ENCODE results near the gene GPRC5C. TPM values are rescaled to one million over a fixed set of nuclear protein-coding genes. Genes with fewer than 3 reads are reported as not detected.

GPRC5C gene
- total RNA-seq, 4 donors from 2014 or later: 12.6 to 23.6 (median 14.5) TPM

DNA sequence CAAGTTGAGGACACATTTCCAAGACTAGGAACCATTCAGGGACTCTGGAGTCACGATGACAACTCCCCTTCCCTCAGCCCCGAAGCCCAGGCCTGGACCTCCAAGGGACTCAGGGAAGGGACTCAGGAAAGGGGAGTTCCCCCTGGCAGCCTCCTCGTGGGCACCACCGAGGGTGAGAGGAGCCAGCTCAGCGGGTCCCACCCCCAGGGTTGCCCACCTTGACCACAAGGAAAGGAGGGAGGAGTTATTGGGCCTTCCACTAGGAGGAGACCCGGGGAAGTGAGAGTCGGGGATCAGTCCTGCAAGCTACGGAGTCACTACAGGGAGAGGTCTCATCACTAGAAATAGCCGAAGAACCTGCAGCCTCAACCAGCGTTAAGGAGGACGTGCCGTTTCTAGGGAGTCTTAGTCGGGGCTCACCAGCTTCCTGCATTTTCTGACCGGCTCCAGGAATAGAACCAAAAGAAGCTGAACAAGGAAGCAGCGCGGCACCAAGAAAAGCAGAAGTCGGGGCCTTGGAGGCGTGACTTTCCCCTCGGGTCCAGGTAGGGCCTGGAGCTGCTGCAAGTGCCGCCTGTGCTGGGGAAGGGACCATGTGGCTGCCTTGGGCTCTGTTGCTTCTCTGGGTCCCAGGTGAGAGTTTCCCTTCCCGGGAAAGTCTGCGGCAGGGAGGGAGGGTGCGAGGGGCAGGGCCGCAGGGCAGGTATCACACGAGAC lies 34.4 kb downstream of the GPRC5C start, which contains the start of gene CD300A:
CD300A (plus strand) TSS at position 524 of the 717 bp plus-strand sequence; CDS start at position 594, 70 bp downstream.
- DNase-seq (ENCODE audit: extremely low spot score): no peak
- H3K9me3 ChIP-seq: no peaks in the 10 kb centered on the region
- H3K27ac ChIP-seq (replicated peaks in 1 of 4): peak within 1 kb of the TSS in 2 of 4 donors; percentile 34 to 44
- TF ChIP-seq POLR2A (IDR thresholded peaks at IDR 0.05; ENCODE audit: low read depth) (no peak), EP300 (IDR thresholded peaks at IDR 0.05) (no peak), POLR2AphosphoS5 (IDR thresholded peaks at IDR 0.05) (no peak)
- TF ChIP-seq, protein P1, sequence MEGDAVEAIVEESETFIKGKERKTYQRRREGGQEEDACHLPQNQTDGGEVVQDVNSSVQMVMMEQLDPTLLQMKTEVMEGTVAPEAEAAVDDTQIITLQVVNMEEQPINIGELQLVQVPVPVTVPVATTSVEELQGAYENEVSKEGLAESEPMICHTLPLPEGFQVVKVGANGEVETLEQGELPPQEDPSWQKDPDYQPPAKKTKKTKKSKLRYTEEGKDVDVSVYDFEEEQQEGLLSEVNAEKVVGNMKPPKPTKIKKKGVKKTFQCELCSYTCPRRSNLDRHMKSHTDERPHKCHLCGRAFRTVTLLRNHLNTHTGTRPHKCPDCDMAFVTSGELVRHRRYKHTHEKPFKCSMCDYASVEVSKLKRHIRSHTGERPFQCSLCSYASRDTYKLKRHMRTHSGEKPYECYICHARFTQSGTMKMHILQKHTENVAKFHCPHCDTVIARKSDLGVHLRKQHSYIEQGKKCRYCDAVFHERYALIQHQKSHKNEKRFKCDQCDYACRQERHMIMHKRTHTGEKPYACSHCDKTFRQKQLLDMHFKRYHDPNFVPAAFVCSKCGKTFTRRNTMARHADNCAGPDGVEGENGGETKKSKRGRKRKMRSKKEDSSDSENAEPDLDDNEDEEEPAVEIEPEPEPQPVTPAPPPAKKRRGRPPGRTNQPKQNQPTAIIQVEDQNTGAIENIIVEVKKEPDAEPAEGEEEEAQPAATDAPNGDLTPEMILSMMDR (IDR thresholded peaks at IDR 0.05): no peak
- H3K36me3 ChIP-seq: no peaks in the 10 kb centered on the region
- intact Hi-C loops (cut with DNase I): no loop called here
- H3K27me3 ChIP-seq: peaks cover 0 to 54% (median 12%) of the 10 kb centered on the region in 4 donors
- WGBS: 14% methylated on average over 19 of the region's 25 CpGs
- H3K4me3 ChIP-seq: peak within 1 kb of the TSS; percentile 29 to 50 (median 38)
- H3K4me1 ChIP-seq: peaks cover 5 to 11% (median 9%) of the 10 kb centered on the region in 4 donors

DNA sequence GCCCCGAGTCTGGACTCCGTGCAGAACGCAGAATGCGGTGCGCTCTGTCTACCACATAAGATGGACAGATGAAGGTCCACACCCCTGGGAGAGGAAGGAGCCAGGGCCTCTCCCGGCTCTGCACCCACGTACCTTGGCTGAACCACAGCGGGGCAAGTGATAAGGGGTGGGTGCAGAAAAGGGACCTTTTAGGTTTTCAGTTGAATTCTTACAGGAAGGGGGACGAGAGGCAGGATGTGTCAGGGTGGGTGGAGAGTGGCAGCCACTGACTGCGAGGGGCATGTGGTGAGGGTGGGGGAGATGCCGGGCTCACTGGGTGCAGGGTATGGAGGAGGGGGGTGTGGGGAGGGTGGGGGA lies 34.9 kb downstream of the GPRC5C start:
- TF ChIP-seq POLR2AphosphoS5 (IDR thresholded peaks at IDR 0.05): no peak
- peak overlapping the region in 1 of 4 donors; percentile 44 for H3K27ac ChIP-seq (replicated peaks in 1 of 4)
- H3K36me3 ChIP-seq: no peaks in the 10 kb centered on the region
- H3K9me3 ChIP-seq: no peaks in the 10 kb centered on the region
- H3K4me3 ChIP-seq: peak overlapping the region; percentile 29 to 50 (median 38)
- intact Hi-C loops (cut with DNase I): no loop called here
- peaks cover 5 to 11% (median 9%) of the 10 kb centered on the region in 4 donors for H3K4me1 ChIP-seq
- H3K27me3 ChIP-seq: peaks cover 0 to 59% (median 12%) of the 10 kb centered on the region in 4 donors
- WGBS: 25% methylated on average over 11 of the region's 11 CpGs
- DNase-seq (ENCODE audit: extremely low spot score): no peak

DNA sequence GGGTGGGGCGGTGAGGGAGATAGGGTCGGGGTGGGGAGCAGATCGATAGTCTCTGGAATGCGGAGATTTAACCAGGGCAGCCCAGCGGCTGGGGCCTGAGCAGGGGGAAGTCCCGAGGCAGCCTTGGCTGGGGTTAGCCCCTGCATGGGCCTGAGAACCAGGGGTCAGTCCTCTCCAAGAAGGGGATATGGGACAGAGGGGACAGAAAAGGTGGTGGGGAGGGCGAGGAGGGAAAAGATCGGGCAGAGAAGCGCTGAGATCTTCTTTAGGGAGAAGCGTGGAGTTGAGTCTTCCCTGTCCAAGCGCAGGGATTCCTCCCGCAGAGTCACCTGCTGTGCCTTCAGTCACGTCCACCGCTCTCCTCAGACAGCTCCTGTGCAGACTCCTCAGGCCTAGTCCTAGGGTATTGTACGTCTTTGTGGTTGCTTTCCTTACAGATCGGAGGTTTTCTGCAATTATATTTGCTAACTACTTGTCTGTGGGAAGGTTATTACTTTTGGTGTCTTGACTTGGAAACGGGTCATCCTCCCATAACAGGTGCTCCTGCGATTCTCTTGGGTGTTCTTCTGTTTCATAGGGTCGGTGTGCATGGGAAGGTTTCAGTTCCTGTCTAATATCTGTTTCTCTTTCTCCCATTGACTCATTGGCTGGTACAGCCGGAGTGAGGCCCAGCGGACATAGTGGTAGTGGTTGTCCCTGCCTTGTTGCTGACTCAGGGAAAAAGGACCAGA lies 35.5 kb downstream of the GPRC5C start:
- TF ChIP-seq POLR2AphosphoS5 (IDR thresholded peaks at IDR 0.05) (no peak), POLR2A (IDR thresholded peaks at IDR 0.05; ENCODE audit: low read depth) (no peak), EP300 (IDR thresholded peaks at IDR 0.05) (no peak)
- TF ChIP-seq, protein P1 (IDR thresholded peaks at IDR 0.05): no peak
- 45% methylated on average over 21 of the region's 21 CpGs for WGBS
- Histone ChIP-seq H3K36me3 (no peaks in the 10 kb centered on the region), H3K4me1 (peaks cover 5 to 11% (median 9%) of the 10 kb centered on the region in 4 donors), H3K27me3 (peaks cover 0 to 63% (median 13%) of the 10 kb centered on the region in 4 donors), H3K4me3 (peak overlapping the region; percentile 29 to 50 (median 38)), H3K9me3 (no peaks in the 10 kb centered on the region), H3K27ac (replicated peaks in 1 of 4) (no peak overlapping the region)
- intact Hi-C loops (cut with DNase I): no loop called here
- no peak for DNase-seq (ENCODE audit: extremely low spot score)

DNA sequence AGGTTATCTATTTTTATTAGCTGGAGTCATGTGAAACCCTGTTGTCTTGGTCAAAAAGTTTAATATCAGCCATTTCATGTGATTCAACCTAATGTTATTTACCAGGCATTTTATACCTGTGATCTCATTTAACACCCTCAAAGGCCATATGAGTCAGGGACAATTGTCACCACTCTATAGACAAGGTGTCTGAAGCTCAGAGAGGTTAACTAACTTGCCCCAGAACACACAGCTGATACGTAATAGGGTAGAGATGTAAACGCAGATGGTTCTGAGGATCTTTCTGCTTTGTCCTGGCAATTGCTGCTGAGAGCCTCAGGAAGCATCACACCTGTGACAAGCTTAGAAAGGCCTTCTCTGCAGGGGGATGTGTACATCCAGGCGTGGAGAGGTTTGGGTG lies 39.5 kb downstream of the GPRC5C start:
- H3K36me3 ChIP-seq: no peaks in the 10 kb centered on the region
- peaks cover 5 to 8% (median 5%) of the 10 kb centered on the region in 4 donors for H3K4me1 ChIP-seq
- H3K9me3 ChIP-seq: peaks cover 0 to 12% (median 5%) of the 10 kb centered on the region in 4 donors
- H3K27ac ChIP-seq (replicated peaks in 1 of 4): no peak overlapping the region
- 96% methylated on average over 3 of the region's 3 CpGs for WGBS
- intact Hi-C loops (cut with DNase I): loop anchor here (10.0 kb wide), 1 partner anchor 63 kb away; the partner anchor contains the start of gene CD300LB
- no peak for DNase-seq (ENCODE audit: extremely low spot score)
- TF ChIP-seq POLR2AphosphoS5 (IDR thresholded peaks at IDR 0.05): no peak
- no peak for TF ChIP-seq EP300 (IDR thresholded peaks at IDR 0.05)
- no peak for TF ChIP-seq POLR2A (IDR thresholded peaks at IDR 0.05; ENCODE audit: low read depth)
- H3K4me3 ChIP-seq: no peak overlapping the region
- peaks cover 0 to 85% (median 10%) of the 10 kb centered on the region in 4 donors for H3K27me3 ChIP-seq

DNA sequence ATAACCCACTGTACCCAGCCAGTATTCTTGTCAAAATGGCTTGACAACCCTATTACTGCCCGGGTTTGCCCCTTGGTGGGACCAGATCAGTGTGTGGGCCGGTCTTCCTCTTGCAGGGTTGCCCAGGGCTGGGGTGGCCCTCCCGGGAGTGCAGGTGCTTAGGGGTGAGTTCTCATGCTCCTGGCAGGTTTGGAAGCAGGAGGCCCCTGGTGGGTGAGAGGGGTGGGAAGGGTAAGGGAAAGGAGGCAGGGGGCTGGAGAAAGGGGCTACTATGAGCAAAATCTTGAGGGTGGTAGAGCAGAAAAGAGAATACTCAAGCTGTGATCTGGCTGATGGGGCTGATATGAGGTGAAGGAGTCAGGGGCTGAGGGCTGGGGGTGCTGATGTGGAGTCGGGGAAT lies 41.0 kb downstream of the GPRC5C start:
- H3K27ac ChIP-seq (replicated peaks in 1 of 4): no peak overlapping the region
- no peak overlapping the region for H3K4me3 ChIP-seq
- H3K4me1 ChIP-seq: no peaks in the 10 kb centered on the region
- WGBS: 85% methylated on average over 4 of the region's 4 CpGs
- TF ChIP-seq POLR2A (IDR thresholded peaks at IDR 0.05; ENCODE audit: low read depth) (no peak), EP300 (IDR thresholded peaks at IDR 0.05) (no peak), POLR2AphosphoS5 (IDR thresholded peaks at IDR 0.05) (no peak)
- TF ChIP-seq, protein P1 (IDR thresholded peaks at IDR 0.05): no peak
- H3K27me3 ChIP-seq: peaks cover 0 to 82% (median 3%) of the 10 kb centered on the region in 4 donors
- H3K9me3 ChIP-seq: peaks cover 0 to 13% (median 6%) of the 10 kb centered on the region in 4 donors
- no peaks in the 10 kb centered on the region for H3K36me3 ChIP-seq
- intact Hi-C loops (cut with DNase I): loop anchor here (10.0 kb wide), 1 partner anchor 62 kb away; the partner anchor contains the start of gene CD300LB
- no peak for DNase-seq (ENCODE audit: extremely low spot score)

Data from esophagus muscularis mucosa (tissue), 4 donors.